ENCODE results near the gene POLR2B.
"Not testable (repeated sequence)": the region's sequence is repeated elsewhere in the genome, so short reads cannot be mapped to it uniquely, and the experiment has no call there.

The POLR2B gene

DNA sequence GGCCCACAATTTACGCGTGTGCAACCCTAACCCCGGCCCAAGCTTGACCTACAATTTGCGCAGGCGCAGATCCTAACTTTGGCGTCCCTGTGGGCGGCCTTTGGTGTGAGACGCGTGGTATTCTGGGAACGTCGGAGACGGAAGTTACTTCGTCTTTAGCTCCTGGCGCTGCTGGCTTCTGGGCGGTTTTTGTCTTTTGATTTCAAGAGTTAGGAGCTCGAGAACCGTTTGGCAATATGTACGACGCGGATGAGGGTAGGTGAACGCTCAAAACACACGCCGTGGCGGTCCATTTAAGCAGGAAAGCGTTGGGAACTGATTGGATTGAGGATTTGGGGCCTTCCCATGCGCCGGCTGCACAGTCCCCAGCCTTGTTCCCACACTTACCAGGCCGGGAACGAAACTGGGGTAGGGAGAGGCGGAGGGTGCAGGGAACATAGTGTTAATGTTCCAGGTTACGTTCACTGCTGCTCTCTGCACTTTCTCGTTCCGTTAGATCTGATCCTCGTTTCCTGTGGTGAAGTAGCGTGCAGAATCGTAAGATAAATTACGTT, at the start of gene POLR2B:
Gene POLR2B, plus strand, starts transcription at position 147 of the 554 bp plus-strand sequence. Its CDS starts 90 bp downstream, at position 237.
- peak; percentile 84 for DNase-seq

DNA sequence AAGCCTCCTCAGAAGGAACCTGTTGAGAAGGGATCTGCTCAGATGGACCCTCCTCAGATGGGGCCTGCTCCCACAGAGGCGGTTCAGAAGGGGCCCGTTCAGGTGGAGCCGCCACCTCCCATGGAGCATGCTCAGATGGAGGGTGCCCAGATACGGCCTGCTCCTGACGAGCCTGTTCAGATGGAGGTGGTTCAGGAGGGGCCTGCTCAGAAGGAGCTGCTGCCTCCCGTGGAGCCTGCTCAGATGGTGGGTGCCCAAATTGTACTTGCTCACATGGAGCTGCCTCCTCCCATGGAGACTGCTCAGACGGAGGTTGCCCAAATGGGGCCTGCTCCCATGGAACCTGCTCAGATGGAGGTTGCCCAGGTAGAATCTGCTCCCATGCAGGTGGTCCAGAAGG, 48.1 kb upstream of the POLR2B start:
- no peak for DNase-seq

DNA sequence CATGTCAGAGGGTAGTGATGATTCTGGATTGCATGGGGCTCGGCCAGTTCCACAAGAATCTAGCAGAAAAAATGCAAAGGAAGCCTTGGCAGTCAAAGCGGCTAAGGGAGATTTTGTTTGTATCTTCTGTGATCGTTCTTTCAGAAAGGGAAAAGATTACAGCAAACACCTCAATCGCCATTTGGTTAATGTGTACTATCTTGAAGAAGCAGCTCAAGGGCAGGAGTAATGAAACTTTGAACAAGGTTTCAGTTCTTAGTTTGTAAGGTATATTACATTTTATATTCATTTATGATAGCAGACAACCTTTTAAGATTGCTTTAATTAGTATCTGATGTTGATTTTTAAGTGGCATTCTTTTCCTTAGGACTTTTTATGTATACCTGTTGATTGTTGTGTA, 46.8 kb upstream of the POLR2B start:
- DNase-seq: no peak

DNA sequence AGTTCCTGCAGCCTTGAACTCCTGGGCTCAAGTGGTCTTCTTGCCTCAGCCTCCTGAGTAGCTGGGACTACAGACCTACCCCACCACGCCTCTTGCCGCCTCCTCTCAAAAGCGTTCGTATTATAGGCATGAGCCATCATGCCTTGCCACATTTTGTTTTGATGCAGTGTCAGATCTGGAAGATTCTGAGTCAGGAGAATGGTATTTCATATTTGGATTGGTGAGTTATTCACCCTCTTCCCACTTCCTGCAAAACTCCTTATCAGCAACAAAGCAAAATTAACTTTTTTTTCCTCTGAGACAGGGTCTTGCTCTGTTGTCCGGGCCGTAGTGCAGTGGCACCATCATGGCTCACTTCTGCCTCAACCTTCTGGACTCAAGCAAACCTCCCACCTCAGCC, 41.4 kb upstream of the POLR2B start:
- no peak for DNase-seq

DNA sequence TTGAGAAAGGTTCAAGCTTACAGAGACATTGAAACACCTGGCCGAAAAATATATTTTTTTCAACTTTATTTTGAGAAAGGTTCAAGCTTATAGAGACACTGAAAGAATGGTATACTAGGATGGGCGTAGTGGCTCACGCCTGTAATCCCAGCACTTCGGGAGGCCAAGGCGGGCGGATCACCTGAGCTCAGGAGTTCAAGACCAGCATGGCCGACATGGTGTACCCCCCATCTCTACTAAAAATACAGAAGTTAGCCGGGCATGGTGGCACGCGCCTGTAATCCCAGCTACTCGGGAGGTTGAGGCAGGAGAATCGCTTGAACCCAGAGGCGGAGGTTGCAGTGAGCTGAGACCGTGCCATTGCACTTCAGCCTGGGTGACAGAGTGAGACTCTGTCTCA, 38.9 kb upstream of the POLR2B start:
- DNase-seq: not testable (repeated sequence)

DNA sequence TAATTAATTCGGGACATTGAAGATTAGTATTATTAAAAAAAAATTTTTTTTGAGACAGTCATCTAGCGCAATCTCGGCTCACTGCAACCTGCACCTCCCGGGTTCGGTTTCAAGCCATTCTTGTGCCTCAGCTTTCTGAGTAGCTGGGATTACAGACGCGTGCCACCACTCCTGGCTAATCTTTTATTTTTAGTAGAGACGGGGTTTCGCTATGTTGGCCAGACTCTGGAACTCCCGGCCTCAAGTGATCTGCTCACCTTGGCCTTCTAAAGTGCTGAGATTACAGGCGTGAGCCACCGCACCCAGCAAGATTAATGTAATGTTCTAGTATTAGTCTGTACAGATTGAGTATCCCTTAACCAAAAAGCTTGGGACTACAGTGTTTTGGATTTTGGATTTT, 38.3 kb upstream of the POLR2B start:
- DNase-seq: no peak

DNA sequence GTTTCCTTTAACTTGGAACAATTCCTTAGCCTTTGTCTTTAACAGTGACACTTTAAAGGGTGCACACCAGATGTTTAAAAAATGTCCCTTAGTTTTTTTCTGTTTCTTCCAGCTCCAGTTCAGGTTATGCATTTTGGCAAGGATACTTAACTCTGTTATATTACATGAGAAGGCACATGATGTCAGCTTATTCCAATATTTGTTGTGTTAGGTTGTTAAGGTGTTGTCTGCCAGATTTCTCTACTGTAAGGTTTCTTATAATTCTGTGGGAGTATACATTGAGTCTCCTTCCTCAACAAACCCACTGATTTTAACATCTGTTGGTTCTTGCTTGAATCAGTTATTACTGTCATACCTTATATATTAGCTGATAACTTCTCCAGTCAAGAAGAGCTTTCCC, 37.7 kb upstream of the POLR2B start:
- DNase-seq: no peak

DNA sequence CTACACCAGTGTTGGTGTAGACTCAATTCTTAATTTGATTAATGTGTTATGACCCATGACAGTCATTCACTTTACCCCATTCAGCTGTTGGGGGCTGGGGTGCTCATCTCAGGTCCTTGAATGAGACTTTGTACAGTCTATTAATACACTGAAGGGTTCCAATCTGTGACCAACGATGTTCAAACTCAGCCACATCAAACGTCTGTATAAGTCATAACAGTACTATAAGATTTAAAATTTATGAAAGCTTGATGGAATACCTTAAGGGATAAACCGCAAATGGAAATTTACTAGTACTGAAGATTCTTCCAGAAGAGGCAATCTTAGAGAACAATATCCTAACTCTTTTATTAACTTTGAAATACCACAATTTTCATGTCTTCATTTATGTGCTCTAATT, 37.3 kb upstream of the POLR2B start:
- no peak for DNase-seq

DNA sequence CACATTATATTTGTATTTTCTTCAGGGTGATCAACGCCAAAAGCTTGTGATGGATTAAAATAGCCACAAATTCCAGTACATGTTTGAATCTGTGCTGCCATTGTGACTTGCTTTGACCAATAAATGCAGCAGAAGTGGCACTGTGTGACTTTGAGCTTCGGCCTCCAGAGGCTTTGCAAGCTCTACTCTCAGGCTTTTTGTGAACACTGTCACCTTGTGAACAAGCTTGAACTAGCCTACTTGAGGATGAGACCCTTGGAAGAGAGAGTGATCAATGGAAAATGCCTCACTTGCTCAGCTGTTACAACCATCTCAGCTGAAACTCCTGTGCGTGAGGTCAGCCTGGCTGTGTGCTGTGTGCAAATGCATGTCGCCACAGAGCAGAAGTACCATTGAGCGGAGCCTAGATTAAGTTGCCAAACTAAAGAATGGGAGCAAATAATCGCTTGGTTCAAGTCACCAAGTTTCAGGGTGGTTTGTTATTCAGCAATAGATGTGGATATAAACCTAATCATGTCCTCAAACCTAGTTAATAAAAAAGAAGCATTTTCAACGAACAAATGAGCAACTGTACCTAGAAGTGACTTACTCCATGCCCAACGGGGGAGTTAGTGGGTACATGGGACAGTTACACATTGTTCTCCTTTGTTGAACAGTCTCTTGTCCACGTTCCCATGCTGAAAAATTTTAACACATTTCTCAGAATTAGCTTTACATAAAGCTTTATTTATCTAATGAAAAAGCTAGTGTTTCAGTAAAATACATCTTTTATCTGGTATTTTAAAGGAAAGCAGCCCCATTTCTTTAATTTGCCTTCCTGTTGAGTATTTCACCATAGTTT, 24.8 kb upstream of the POLR2B start:
- DNase-seq: no peak

DNA sequence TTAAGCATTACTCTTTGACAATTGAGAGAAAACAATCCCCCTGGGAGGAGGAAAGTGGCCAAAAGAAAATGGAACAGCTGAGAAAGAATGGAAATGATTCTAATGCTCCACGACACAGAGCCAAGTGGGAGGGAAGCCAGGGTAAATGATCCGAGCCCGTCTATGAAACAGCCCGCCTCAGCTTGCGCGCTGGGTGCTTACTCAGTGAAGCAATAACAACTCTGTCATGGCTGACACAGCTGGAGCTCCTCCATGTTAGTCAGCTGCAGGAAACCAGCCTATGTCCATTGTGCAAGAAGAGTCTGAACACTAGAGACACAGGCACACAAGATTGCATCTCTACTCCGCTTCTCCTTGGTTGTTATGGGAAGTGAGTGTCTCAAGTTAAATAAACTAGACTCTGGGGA, 20.6 kb upstream of the POLR2B start:
- DNase-seq: peak; percentile 35

DNA sequence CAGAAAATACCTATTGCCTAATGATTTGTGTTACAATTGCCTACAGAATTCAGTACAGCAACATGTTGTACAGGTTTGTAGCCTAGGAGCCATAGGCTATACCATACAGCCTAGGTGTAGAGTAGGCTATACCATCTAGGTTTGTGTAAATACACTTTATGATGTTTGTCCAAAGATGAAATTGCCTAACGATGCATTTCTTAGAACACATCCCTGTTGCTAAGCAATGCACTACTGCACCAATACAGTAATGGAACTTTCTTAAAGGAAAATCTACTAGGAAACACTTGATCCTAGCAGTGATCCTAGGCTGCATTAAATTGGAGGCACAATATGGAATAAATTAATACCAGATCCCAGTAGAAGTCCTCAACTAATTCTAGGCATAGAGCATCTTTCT, 19.6 kb upstream of the POLR2B start:
- no peak for DNase-seq

DNA sequence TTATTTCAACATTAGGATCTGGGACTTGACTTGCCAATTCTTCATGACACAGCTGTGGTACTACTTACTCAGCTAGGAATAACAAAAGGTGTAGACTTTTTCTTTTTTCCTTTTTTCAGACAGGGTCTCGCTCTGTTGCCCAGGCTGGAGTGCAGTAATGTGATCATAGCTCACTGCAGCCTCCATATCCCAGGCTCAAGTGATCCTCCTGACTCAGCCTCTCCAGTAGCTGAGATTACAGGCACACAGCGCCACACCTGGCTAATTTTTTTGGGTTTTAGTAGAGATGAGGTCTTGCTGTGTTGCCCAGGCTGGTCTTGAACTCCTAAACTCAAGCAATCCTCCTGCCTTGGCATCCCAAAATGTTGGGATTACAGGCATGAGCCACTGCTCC, 17.6 kb upstream of the POLR2B start:
- DNase-seq: no peak

DNA sequence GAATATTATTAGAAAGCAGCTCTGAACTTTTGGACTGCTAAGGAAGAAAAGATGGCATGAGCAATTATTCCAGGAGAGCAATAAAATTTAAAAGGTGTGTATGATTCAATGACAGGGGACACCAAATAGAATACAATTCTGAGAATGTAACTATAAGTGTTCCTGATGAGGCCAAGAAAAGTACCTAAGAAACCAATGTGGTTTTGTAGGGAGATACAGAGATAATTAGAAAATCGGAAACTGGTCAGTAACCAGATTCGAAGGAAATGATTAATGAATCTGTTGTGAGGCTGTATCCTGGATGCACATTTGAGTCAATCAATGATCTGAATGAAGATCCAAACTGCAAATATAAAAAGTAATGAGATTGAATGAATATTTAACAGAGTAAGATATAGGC, 7.3 kb upstream of the POLR2B start:
- no peak for DNase-seq

DNA sequence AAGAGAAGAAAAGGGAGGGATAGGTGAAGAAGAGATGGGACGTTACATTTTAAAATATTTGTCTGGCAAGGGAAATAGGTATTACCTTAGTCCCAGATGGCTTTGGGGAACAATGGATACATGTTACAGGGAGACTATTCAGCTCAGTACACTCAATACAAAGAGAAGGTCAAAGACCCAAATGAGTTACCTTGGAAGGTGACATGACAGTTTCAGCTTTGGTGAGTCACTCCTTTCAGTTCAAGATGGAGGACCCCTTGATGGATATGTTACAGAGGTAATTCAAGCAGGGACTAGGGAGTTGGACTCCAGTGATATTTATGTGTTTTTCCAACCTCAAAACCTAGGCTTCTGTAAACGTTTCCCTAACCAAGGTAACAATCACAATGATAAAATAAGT, 6.3 kb upstream of the POLR2B start:
- DNase-seq: no peak

DNA sequence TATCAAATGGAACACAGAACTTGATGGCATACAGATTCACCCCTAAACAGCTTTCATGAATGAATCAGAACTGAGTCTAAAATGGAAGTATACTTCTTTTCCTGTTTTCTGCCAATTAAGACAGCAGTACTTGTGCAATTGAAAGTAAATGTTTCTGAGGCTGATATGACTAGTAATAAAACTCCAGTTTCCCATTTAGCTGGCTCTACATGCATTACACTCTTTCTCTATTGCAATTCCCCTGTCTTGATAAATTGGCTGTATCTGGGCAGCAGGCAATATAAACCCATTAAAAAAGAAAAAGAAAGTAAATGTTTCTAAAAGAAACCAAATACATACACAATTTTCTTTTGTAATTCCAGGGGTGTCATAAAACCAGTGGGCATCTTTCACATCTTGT, 5.9 kb upstream of the POLR2B start:
- no peak for DNase-seq

DNA sequence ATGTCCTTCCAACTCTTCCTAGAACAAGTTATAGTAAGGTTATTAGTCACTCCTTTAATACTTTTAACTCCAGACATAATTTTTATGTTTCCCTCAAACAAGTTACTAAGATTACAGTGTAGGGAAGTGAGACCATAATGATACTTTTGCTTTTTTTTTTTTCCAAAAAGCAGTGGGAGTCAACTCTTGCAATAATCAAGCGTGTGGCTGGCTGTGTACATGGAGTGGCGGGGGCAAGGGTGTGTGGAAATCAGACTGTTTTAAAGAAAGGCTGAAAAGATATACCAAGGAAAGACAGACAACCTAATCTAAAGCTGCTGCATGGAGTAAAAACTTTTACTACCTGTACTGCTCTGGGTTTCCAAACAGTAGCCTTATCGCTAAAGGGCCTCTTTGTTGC, 5.4 kb upstream of the POLR2B start:
- DNase-seq: no peak

DNA sequence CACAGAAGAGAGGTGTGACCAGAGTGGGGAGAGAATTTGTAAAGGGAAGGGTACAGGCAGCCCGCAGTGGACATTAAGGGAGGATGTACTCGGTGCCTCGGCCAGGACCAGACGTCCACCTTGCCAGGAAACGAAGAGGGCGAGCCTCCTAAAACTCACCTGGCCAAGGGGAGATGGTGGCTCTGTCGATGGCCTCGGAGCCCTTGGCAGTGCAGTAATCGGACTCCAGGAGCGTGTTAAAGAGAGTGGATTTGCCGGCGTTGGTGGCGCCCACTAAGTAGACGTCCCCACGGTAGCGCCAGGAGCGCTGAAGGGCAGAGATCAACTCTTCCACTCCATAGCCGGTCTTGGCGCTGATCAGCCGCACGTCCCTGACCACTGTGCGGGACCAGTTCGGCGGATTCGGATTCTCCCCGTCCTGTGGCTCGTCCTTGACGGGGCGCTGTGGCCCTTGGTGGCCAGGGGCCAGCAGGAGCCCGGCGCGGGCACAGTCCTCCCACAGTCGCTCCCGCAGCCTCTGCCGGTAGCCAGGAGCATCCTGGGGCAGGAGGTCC, 2.3 kb upstream of the POLR2B start:
- no peak for DNase-seq

DNA sequence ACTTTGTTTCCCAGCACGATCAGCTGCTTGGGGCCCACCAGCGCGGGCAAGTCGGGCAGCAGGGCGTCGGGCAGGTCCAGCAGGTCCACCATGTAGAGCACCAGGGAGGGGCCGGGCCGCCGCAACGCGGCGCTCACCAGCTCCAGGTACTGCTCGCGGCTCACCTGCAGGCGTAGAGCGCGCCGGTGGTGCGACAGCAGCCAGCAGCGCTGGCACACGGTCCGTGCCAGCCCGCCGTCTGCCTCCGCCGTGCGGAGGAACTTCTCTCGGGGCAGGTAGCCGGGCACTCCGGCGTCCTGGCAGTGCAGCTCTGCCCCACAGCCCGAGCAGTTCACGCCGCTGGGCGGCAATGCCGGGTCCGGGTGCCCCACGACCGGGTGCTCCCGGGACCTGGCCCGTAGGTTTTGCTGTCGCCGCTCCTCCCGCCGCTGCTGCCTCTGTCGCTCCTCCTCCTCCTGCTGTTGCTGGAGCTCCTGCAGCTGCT, 1.8 kb upstream of the POLR2B start:
- peak; percentile 20 for DNase-seq

DNA sequence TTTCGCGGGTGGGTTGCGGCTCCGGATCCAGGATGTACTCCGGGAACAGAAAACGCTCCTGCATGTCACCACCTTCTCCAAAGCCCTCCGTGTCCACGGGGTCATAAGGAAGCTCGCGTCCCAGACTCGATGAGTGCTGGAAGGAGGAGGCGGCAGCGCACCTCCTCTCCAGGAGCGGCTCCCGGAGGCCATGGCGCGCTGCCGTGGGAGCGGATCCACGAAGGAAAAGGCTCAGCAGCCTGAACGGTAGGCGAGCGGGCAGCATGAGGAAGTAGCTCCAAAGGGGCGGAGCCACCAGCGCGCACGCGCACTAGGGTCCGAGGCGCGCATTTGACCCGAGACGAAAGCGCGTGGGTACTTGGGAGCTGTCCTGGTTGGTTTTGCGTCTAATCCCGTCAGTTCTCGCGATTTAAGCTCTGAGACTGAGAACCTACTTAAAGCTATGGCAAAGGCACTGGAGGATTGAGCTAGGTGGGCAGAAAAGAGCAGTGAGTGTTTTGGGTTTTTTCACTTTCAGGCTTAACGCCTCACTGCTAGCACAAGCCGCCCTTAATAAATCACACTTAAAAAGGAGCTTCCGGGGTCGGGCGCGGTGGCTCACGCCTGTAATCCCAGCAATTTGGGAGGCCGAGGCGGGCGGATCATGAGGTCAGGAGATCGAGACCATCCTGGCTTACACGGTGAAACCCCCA, 1.2 kb upstream of the POLR2B start, which contains the start of gene NOA1:
Gene NOA1, minus strand, starts transcription at position 286 of the 692 bp plus-strand sequence. Its CDS starts 21 bp downstream, at position 265.
- DNase-seq: peak; percentile 93

DNA sequence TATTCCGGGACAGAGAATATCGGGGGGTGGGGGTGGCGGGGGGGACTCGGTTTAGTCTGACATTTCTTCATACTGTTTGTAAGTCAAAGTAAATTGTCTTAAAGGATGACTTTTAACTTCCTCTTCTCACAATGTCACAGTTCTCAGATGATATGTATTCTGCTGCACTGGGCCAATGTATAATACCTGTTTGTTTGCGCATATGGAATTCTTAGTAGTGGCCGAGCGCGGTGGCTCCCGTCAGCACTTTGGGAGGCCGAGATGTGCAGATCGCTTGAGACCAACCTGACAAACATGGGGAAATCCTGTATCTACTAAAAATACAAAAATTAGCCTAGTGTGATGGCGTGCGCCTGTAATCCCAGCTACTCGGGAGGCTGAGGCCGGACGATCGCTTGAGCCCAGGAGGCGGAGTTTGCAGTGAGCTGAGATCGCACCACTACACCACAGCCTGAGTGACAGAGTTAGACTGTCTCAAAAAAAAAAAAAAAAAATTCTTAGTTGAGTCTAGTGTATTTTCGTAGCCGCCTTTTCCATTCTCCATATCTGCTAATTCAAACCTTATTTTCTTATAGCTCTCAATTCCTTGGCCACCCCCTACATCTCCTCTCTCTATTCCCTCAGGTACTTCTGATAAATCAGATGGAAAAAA, 851 bp downstream of the POLR2B start:
- peak; percentile 3 for DNase-seq

DNA sequence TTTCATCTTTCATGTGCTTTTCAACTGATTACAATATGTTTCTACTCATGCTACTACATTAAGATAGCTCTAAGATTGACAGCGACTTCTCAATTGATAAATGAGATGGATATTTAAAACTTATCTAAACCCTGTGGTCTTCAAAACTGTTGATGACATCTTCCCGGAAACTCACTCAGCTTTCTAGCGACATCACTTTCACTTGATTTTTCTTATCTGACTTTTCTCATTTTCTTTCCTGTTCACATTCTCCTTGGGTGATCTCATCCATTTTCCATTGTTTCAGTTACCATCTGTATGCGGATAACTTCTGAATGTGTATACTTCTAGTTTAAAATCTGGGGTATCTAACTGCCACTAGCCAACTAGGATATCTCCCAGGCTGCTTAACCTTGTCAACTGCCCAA, 3.1 kb downstream of the POLR2B start:
- no peak for DNase-seq

DNA sequence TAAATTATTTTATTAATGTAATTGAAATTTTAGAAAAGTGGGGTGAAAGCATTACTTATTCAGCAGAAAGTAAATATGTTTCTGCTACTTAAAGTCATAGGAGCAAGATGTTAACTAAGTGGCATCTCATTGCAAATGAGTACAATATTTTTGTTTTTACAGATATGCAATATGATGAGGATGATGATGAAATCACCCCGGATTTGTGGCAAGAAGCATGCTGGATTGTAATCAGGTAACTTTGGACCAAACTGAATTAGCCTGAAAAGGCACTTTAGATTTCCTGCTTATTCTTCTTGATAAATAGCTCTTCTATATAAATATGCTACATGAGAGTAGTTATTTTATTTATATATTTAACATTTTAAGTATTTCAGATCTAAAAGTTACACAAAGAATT, 7.5 kb downstream of the POLR2B start:
- no peak for DNase-seq

DNA sequence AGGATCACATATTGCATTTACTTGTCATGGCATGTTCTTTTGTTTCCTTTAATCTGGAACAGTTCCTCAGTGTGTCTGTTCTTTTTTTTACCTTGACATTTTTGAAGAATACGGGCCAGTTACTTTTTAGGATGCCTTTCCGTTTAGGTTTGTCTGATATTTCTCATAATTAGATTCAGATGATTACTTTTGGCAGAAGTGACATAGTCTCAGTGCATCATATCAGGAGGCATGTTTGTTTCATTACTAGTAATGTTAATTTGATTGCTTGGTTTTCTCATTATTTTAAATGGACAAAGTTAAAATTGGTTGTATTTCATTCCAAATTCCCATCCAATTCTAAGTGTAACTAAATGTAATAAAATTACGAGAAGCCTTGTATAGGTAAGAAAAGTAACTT, 8.3 kb downstream of the POLR2B start:
- no peak for DNase-seq
